AG04450 (cell line): ENCODE results near the gene OR8H2. TPM values are rescaled to one million over a fixed set of nuclear protein-coding genes. Genes with fewer than 3 reads are reported as not detected.
"Not testable (repeated sequence)": the region's sequence is repeated elsewhere in the genome, so short reads cannot be mapped to it uniquely, and the experiment has no call there.

ENCODE experiments used
- CTCF ChIA-PET: fragments of 300-600, 350-600 bp; formaldehyde crosslinking; extraction: SDS; loops from one replicate; lab custom pipeline; 2022; ENCODE audit warnings: antibody characterized with exemption, inconsistent platforms; lab: Charles Lee
- POLR2A ChIA-PET: fragments of 350-600 bp; formaldehyde crosslinking; extraction: SDS; loops from one replicate; lab custom pipeline; 2021; ENCODE audit warnings: antibody characterized with exemption, inconsistent platforms; lab: Yijun Ruan, JAX
- DNase-seq: peaks from one replicate; pipeline ENCODE4 v3.0.0-alpha.2; 2011; ENCODE audit warnings: low read depth, low spot score
- H3K27ac ChIP-seq: one replicate; pipeline ENCODE4 v1.5.1; 2012; ENCODE audit warnings: low read depth, low read length, control low read depth
- H3K27me3 ChIP-seq: one replicate; pipeline ENCODE4 v1.6.0; 2012; ENCODE audit warnings: low read length; ENCODE audit not compliant: control insufficient read depth, insufficient read depth
- H3K4me3 ChIP-seq: 2 replicates; pipeline ENCODE4 v1.5.1; 2011; ENCODE audit warnings: mild to moderate bottlenecking, low read depth, low read length, control low read depth
- H3K9me3 ChIP-seq: 2 replicates; pipeline ENCODE4 v1.5.1; 2012; ENCODE audit warnings: low read length; ENCODE audit not compliant: control insufficient read depth, insufficient read depth
- CTCF ChIP-seq: IDR thresholded peaks from 2 replicates; pipeline ENCODE4 v1.5.1; 2011; ENCODE audit warnings: low read depth, low read length, control low read depth, inconsistent platforms
- polyA minus RNA-seq: library from RNA; depleted of rRNA, polyadenylated mRNA; stranded (reverse); fragments of >200 nt; gene quantifications from 2 replicates; pipeline ENCODE4 v1.2.3, GENCODE V29; 2011; rRNA and poly(A)+ RNA removed
- polyA plus RNA-seq: library from polyadenylated mRNA; depleted of rRNA; stranded (reverse); fragments of >200 nt; gene quantifications from 2 replicates; pipeline ENCODE4 v1.2.3, GENCODE V29; 2011; rRNA removed

The OR8H2 gene
- polyA plus RNA-seq (not detected in 2 replicates), polyA minus RNA-seq (not detected in 2 replicates)

- no peak for TF ChIP-seq CTCF
- ChIA-PET POLR2A (no interaction called here), CTCF (no interaction called here)
- Histone ChIP-seq H3K9me3 (peaks cover 5% of the 10 kb centered on the region; the same call in 1 of the 2 replicates), H3K27ac (no peak within 1 kb of the TSS), H3K4me3 (no peak within 1 kb of the TSS), H3K27me3 (no peaks in the 10 kb centered on the region)
- no peak for DNase-seq
Measured at GRCh38 chr11:56103210-56103737, at the start of gene OR8H2. OR8H2 (plus strand) TSS chr11:56103687; CDS start chr11:56105043, 1,356 bp downstream.

GRCh38 chr11:56056366-56056765 is 47.1 kb upstream of the OR8H2 start:
- H3K9me3 ChIP-seq, H3K27ac ChIP-seq, DNase-seq, H3K27me3 ChIP-seq, POLR2A ChIA-PET, H3K4me3 ChIP-seq, CTCF ChIA-PET: not testable (repeated sequence)

GRCh38 chr11:56057661-56058237 is 45.7 kb upstream of the OR8H2 start:
- H3K27ac ChIP-seq, DNase-seq, POLR2A ChIA-PET, CTCF ChIA-PET, H3K27me3 ChIP-seq, H3K4me3 ChIP-seq, H3K9me3 ChIP-seq: not testable (repeated sequence)

- CTCF ChIA-PET, POLR2A ChIA-PET, H3K27ac ChIP-seq, H3K9me3 ChIP-seq, H3K27me3 ChIP-seq, DNase-seq, H3K4me3 ChIP-seq: not testable (repeated sequence)
Measured at GRCh38 chr11:56058260-56058780, 45.2 kb upstream of the OR8H2 start.

- ChIA-PET CTCF (no interaction called here), POLR2A (no interaction called here)
- no peak for TF ChIP-seq CTCF
- DNase-seq, result no peak
- Histone ChIP-seq H3K4me3 (no peak overlapping the region), H3K9me3 (peaks cover 2% of the 10 kb centered on the region; the same call in 1 of the 2 replicates), H3K27ac (no peak overlapping the region), H3K27me3 (no peaks in the 10 kb centered on the region)
Measured at GRCh38 chr11:56066980-56067379, 36.5 kb upstream of the OR8H2 start.

GRCh38 chr11:56089697-56090096 is 13.8 kb upstream of the OR8H2 start:
- ChIA-PET POLR2A (no interaction called here), CTCF (no interaction called here)
- no peak for TF ChIP-seq CTCF
- DNase-seq, result no peak
- Histone ChIP-seq H3K9me3 (peaks cover 3% of the 10 kb centered on the region; the same call in 1 of the 2 replicates), H3K27ac (no peak overlapping the region), H3K4me3 (no peak overlapping the region), H3K27me3 (no peaks in the 10 kb centered on the region)
